HUES48 (cell line): Measurements from ENCODE around the gene TRAFD1.

ENCODE experiments used
- H3K27ac ChIP-seq: one replicate; pipeline ENCODE4 v1.7.0; 2013; ENCODE audit warnings: low read depth, low read length, inconsistent platforms
- H3K27me3 ChIP-seq: 2 replicates; pipeline ENCODE4 v1.6.1; 2013; ENCODE audit warnings: mild to moderate bottlenecking, low read length; ENCODE audit not compliant: control insufficient read depth, insufficient read depth
- H3K36me3 ChIP-seq: 2 replicates; pipeline ENCODE4 v1.6.1; 2013; ENCODE audit warnings: low read length; ENCODE audit not compliant: control insufficient read depth, insufficient read depth
- H3K4me1 ChIP-seq: 2 replicates; pipeline ENCODE4 v1.6.1; 2013; ENCODE audit warnings: mild to moderate bottlenecking, low read length; ENCODE audit not compliant: control insufficient read depth, insufficient read depth
- H3K4me3 ChIP-seq: 2 replicates; pipeline ENCODE4 v1.5.1; 2013; ENCODE audit warnings: mild to moderate bottlenecking, low read depth, low read length
- H3K9ac ChIP-seq: 2 replicates; pipeline ENCODE4 v1.6.1; 2013; ENCODE audit warnings: mild to moderate bottlenecking, low read depth, low read length, moderate library complexity
- H3K9me3 ChIP-seq: 2 replicates; pipeline ENCODE4 v1.6.1; 2013; ENCODE audit warnings: low read length; ENCODE audit not compliant: control insufficient read depth, insufficient read depth

TRAFD1 gene

GRCh38 chr12:112161711-112162110 lies 36.4 kb downstream of the TRAFD1 start:
- no peak overlapping the region for H3K27ac ChIP-seq
- no peak overlapping the region for H3K4me3 ChIP-seq
- H3K9ac ChIP-seq = no peak overlapping the region
- no peaks in the 10 kb centered on the region for H3K4me1 ChIP-seq
- peaks cover 37% of the 10 kb centered on the region for H3K36me3 ChIP-seq
- H3K9me3 ChIP-seq = no peaks in the 10 kb centered on the region
- H3K27me3 ChIP-seq = no peaks in the 10 kb centered on the region

- Histone ChIP-seq H3K4me3 (no peak overlapping the region), H3K27me3 (no peaks in the 10 kb centered on the region), H3K27ac (no peak overlapping the region), H3K9ac (no peak overlapping the region), H3K4me1 (no peaks in the 10 kb centered on the region), H3K36me3 (peaks cover 37% of the 10 kb centered on the region), H3K9me3 (no peaks in the 10 kb centered on the region)
Measured at GRCh38 chr12:112162241-112162790, 37.0 kb downstream of the TRAFD1 start.

- no peak overlapping the region for H3K9ac ChIP-seq
- H3K27ac ChIP-seq = no peak overlapping the region
- no peaks in the 10 kb centered on the region for H3K27me3 ChIP-seq
- H3K4me1 ChIP-seq = no peaks in the 10 kb centered on the region
- peaks cover 37% of the 10 kb centered on the region for H3K36me3 ChIP-seq
- no peaks in the 10 kb centered on the region for H3K9me3 ChIP-seq
- H3K4me3 ChIP-seq = no peak overlapping the region
Measured at GRCh38 chr12:112163056-112163455, 37.7 kb downstream of the TRAFD1 start.

GRCh38 chr12:112163471-112163991 lies 38.2 kb downstream of the TRAFD1 start:
- no peak overlapping the region for H3K4me3 ChIP-seq
- peaks cover 37% of the 10 kb centered on the region for H3K36me3 ChIP-seq
- no peak overlapping the region for H3K27ac ChIP-seq
- no peaks in the 10 kb centered on the region for H3K4me1 ChIP-seq
- H3K27me3 ChIP-seq = no peaks in the 10 kb centered on the region
- H3K9me3 ChIP-seq = no peaks in the 10 kb centered on the region
- H3K9ac ChIP-seq = no peak overlapping the region

GRCh38 chr12:112164011-112164660 lies 38.8 kb downstream of the TRAFD1 start:
- Histone ChIP-seq H3K9ac (no peak overlapping the region), H3K4me3 (no peak overlapping the region), H3K36me3 (peaks cover 37% of the 10 kb centered on the region)

GRCh38 chr12:112165624-112166023 lies 40.3 kb downstream of the TRAFD1 start:
- no peak overlapping the region for H3K27ac ChIP-seq
- H3K4me3 ChIP-seq = no peak overlapping the region
- H3K4me1 ChIP-seq = no peaks in the 10 kb centered on the region
- H3K9ac ChIP-seq = no peak overlapping the region
- H3K9me3 ChIP-seq = no peaks in the 10 kb centered on the region
- peaks cover 29% of the 10 kb centered on the region for H3K36me3 ChIP-seq
- H3K27me3 ChIP-seq = no peaks in the 10 kb centered on the region

More at GRCh38 chr12:112164011-112164660, 38.8 kb downstream of the TRAFD1 start:
- H3K27ac ChIP-seq = no peak overlapping the region
- no peaks in the 10 kb centered on the region for H3K9me3 ChIP-seq
- no peaks in the 10 kb centered on the region for H3K4me1 ChIP-seq
- no peaks in the 10 kb centered on the region for H3K27me3 ChIP-seq

- Histone ChIP-seq H3K9ac (no peak overlapping the region), H3K27me3 (no peaks in the 10 kb centered on the region), H3K9me3 (no peaks in the 10 kb centered on the region), H3K36me3 (peaks cover 29% of the 10 kb centered on the region), H3K27ac (no peak overlapping the region), H3K4me1 (no peaks in the 10 kb centered on the region), H3K4me3 (no peak overlapping the region)
Measured at GRCh38 chr12:112166051-112167015, 41.0 kb downstream of the TRAFD1 start.

GRCh38 chr12:112167031-112167461 lies 41.7 kb downstream of the TRAFD1 start:
- no peak overlapping the region for H3K27ac ChIP-seq
- no peak overlapping the region for H3K4me3 ChIP-seq
- H3K36me3 ChIP-seq = peaks cover 30% of the 10 kb centered on the region

GRCh38 chr12:112167718-112168525 lies 42.6 kb downstream of the TRAFD1 start:
- Histone ChIP-seq H3K27ac (no peak overlapping the region), H3K9me3 (no peaks in the 10 kb centered on the region), H3K4me1 (no peaks in the 10 kb centered on the region), H3K36me3 (peaks cover 21% of the 10 kb centered on the region), H3K27me3 (no peaks in the 10 kb centered on the region), H3K4me3 (no peak overlapping the region), H3K9ac (no peak overlapping the region)

More at GRCh38 chr12:112167031-112167461, 41.7 kb downstream of the TRAFD1 start:
- no peaks in the 10 kb centered on the region for H3K4me1 ChIP-seq
- H3K9me3 ChIP-seq = no peaks in the 10 kb centered on the region
- H3K27me3 ChIP-seq = no peaks in the 10 kb centered on the region
- H3K9ac ChIP-seq = no peak overlapping the region

- Histone ChIP-seq H3K27me3 (no peaks in the 10 kb centered on the region), H3K4me3 (no peak overlapping the region), H3K9ac (no peak overlapping the region), H3K36me3 (peaks cover 16% of the 10 kb centered on the region), H3K9me3 (no peaks in the 10 kb centered on the region), H3K27ac (no peak overlapping the region), H3K4me1 (no peaks in the 10 kb centered on the region)
Measured at GRCh38 chr12:112168561-112168971, 43.2 kb downstream of the TRAFD1 start.
